ENCODE data around the gene KITLG. TPM values are rescaled to one million over a fixed set of nuclear protein-coding genes. Genes with fewer than 3 reads are reported as not detected.

Gene KITLG
- total RNA-seq, 1 donor from 2014 or later, result 13.2 TPM

DNA sequence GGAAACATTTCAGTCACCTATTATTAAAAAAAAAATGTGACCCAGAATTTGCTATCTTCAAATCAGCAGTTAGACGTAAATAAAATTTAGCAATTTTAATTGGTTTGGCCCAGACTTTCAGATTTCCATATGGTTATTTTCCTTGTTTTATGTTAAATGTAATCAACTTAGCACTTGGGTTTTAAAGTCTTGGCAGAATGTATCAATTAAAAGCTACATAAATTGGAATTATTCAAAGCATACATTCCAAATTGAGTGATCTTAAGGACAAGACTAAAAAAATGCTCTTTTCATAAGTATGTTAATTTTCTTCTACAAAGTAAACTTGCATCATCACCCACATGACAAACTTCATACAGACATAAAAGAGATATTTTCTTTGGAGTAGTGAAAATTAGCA, 3.4 kb downstream of the KITLG start:
- no peaks in the 10 kb centered on the region for H3K9me3 ChIP-seq
- no peak overlapping the region for H3K27ac ChIP-seq
- H3K27me3 ChIP-seq, result no peaks in the 10 kb centered on the region
- intact Hi-C loops (cut with DNase I), result no loop called here
- H3K36me3 ChIP-seq, result no peaks in the 10 kb centered on the region
- H3K4me3 ChIP-seq, result no peak overlapping the region
- TF ChIP-seq, protein P1, sequence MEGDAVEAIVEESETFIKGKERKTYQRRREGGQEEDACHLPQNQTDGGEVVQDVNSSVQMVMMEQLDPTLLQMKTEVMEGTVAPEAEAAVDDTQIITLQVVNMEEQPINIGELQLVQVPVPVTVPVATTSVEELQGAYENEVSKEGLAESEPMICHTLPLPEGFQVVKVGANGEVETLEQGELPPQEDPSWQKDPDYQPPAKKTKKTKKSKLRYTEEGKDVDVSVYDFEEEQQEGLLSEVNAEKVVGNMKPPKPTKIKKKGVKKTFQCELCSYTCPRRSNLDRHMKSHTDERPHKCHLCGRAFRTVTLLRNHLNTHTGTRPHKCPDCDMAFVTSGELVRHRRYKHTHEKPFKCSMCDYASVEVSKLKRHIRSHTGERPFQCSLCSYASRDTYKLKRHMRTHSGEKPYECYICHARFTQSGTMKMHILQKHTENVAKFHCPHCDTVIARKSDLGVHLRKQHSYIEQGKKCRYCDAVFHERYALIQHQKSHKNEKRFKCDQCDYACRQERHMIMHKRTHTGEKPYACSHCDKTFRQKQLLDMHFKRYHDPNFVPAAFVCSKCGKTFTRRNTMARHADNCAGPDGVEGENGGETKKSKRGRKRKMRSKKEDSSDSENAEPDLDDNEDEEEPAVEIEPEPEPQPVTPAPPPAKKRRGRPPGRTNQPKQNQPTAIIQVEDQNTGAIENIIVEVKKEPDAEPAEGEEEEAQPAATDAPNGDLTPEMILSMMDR (IDR thresholded peaks at IDR 0.05), result no peak
- no peak for DNase-seq (ENCODE audit: low spot score in 2 of 2)
- H3K4me1 ChIP-seq, result peaks cover 0 to 10% of the 10 kb centered on the region in 2 donors

DNA sequence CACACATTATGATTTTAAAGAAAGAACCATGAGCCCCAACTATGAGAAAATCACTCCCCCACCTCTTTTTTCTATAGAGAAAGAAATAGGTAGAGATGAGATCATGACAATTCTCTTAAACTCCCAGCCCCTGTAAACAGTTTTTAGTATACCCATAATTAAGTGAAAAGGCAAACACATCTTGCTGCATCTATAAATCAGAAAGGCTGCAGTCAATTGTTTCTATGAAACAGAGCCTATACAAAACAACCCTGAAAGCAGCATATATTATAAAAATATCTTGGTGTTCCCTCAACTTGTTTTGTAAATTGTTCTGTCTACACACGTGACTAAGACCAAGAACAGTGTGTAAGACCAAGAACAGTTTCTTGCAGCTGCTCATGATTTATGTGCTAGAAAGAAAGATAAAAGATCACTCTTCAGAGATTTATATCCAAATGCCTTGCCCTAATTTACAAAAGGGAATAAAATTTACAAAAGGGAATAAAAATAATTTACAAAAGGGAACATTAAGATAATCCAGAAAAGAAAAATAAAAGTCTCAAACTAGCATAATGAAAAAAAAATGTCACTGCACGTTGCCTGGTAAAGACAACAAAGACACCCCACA, 4.8 kb downstream of the KITLG start:
- H3K27me3 ChIP-seq, result no peaks in the 10 kb centered on the region
- DNase-seq (ENCODE audit: low spot score in 2 of 2), result no peak
- TF ChIP-seq, protein P1 (IDR thresholded peaks at IDR 0.05), result no peak
- no peak overlapping the region for H3K27ac ChIP-seq
- peaks cover 0 to 10% of the 10 kb centered on the region in 2 donors for H3K4me1 ChIP-seq
- H3K9me3 ChIP-seq, result no peaks in the 10 kb centered on the region
- intact Hi-C loops (cut with DNase I), result no loop called here
- no peaks in the 10 kb centered on the region for H3K36me3 ChIP-seq
- H3K4me3 ChIP-seq, result no peak overlapping the region

DNA sequence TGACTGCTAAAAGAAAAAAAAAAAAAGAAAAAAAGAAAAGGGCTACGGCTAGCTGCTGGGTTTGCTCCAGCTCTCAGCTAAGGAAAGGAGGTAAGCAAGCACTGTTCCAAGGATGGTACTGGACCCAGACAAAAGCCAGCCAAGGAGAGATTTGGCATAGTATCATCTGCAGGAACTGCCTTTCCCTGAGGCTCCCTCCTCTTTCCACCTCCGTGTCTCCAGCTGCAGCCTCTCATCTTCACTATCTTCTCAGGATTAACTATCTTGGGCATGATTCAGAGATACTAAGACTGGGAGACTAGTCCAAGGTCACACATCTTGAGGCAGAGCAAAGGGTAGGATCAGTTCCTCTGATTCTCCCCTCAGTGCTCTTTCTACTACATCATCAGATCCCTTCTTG, 6.0 kb downstream of the KITLG start:
- Histone ChIP-seq H3K27me3 (no peaks in the 10 kb centered on the region), H3K9me3 (no peaks in the 10 kb centered on the region), H3K4me1 (peaks cover 0 to 10% of the 10 kb centered on the region in 2 donors), H3K27ac (no peak overlapping the region), H3K36me3 (no peaks in the 10 kb centered on the region), H3K4me3 (no peak overlapping the region)
- TF ChIP-seq, protein P1 (IDR thresholded peaks at IDR 0.05), result no peak
- intact Hi-C loops (cut with DNase I), result no loop called here
- DNase-seq (ENCODE audit: low spot score in 2 of 2), result no peak

DNA sequence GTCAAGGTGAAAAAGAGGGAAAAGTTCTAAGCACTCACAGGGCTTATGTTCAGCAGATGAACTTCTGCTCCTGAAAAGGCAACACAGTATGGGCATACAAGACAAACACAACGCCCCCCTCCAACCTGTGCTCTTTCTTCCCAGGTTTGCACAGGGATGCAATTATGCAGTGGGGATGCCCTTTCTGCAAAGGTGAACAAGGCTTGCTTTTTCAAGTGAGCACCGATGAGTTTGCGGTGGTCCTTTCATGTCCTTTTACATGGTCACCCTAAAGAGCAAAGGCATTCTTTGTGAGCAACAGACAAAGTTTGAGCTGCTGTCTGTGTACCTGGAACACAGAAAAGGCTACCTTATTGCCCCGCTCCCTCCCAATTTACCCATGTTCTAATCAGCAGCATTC, 6.7 kb downstream of the KITLG start:
- TF ChIP-seq, protein P1 (IDR thresholded peaks at IDR 0.05), result no peak
- Histone ChIP-seq H3K27ac (no peak overlapping the region), H3K9me3 (no peaks in the 10 kb centered on the region), H3K27me3 (no peaks in the 10 kb centered on the region), H3K36me3 (no peaks in the 10 kb centered on the region), H3K4me3 (no peak overlapping the region), H3K4me1 (peaks cover 0 to 5% of the 10 kb centered on the region in 2 donors)
- no peak for DNase-seq (ENCODE audit: low spot score in 2 of 2)
- intact Hi-C loops (cut with DNase I), result no loop called here

- intact Hi-C loops (cut with DNase I), result no loop called here
- H3K4me1 ChIP-seq, result no peaks in the 10 kb centered on the region
- TF ChIP-seq, protein P1 (IDR thresholded peaks at IDR 0.05), result no peak
- no peaks in the 10 kb centered on the region for H3K36me3 ChIP-seq
- H3K9me3 ChIP-seq, result no peaks in the 10 kb centered on the region
- no peak for DNase-seq (ENCODE audit: low spot score in 2 of 2)
- no peak overlapping the region for H3K27ac ChIP-seq
- H3K27me3 ChIP-seq, result no peaks in the 10 kb centered on the region
- H3K4me3 ChIP-seq, result no peak overlapping the region
Measured at GRCh38 chr12:88572781-88573549, 7.3 kb downstream of the KITLG start.

Measured in ascending aorta (tissue), 2 donors.